PC-9 (cell line): ENCODE data around the gene CPED1. TPM values are rescaled to one million over a fixed set of nuclear protein-coding genes. Genes with fewer than 3 reads are reported as not detected.

Experiments used
- BruUV-seq: library from RNA; stranded (reverse); fragments of 400-500 nt; replicated peaks from 2 replicates; lab custom pipeline; 2021; lab: Mats Ljungman, UMichigan
- CTCF ChIA-PET: fragments of 300-600 bp; sonication (Branson Sonifier 250); formaldehyde crosslinking; loops from one replicate; lab custom pipeline; 2022; ENCODE audit warnings: antibody characterized with exemption; lab: Charles Lee
- POLR2A ChIA-PET: fragments of 300-600 bp; sonication (Branson Sonifier 250); formaldehyde crosslinking; loops from one replicate; lab custom pipeline; 2022; ENCODE audit warnings: antibody characterized with exemption; ENCODE audit not compliant: unreplicated experiment; lab: Charles Lee
- DNase-seq, 2 experiments: peaks; one replicate each; pipeline versions ENCODE4 v3.0.0 to v3.0.0-alpha.2; 2015 to 2022; ENCODE audit warnings: mixed read lengths in 1 of 2
- H2AFZ ChIP-seq: fragments of 200-600 bp; sonication (generic); 2 replicates; pipeline ENCODE4 v1.8.1; 2017; ENCODE audit warnings: antibody characterized with exemption
- H3F3A ChIP-seq: fragments of 200-600 bp; sonication (generic); 2 replicates; pipeline ENCODE4 v1.8.1; 2017; ENCODE audit warnings: antibody characterized with exemption, mild to moderate bottlenecking, low read depth; ENCODE audit not compliant: insufficient read depth
- H3K27ac ChIP-seq: fragments of 200-600 bp; sonication (generic); 2 replicates; pipeline ENCODE4 v1.6.1; 2016; ENCODE audit warnings: mixed run types
- H3K27me3 ChIP-seq: fragments of 200-600 bp; sonication (generic); 2 replicates; pipeline ENCODE4 v1.6.1; 2016; ENCODE audit warnings: low read depth, mixed run types; ENCODE audit not compliant: insufficient read depth
- H3K36me3 ChIP-seq: fragments of 200-600 bp; sonication (generic); 2 replicates; pipeline ENCODE4 v1.6.1; 2016; ENCODE audit warnings: low read depth, mixed run types
- H3K4me1 ChIP-seq: fragments of 200-600 bp; sonication (generic); replicated peaks from 2 replicates; pipeline ENCODE4 v1.6.1; 2016; ENCODE audit warnings: mixed run types; ENCODE audit not compliant: insufficient read depth
- H3K4me2 ChIP-seq: fragments of 200-600 bp; sonication (generic); 2 replicates; pipeline ENCODE4 v1.6.1; 2017; ENCODE audit warnings: mixed run types
- H3K4me3 ChIP-seq: fragments of 200-600 bp; sonication (generic); 2 replicates; pipeline ENCODE4 v1.6.1; 2016; ENCODE audit warnings: mixed run types
- H3K79me2 ChIP-seq: fragments of 200-600 bp; sonication (generic); 2 replicates; pipeline ENCODE4 v1.6.1; 2017; ENCODE audit warnings: low read depth, mixed run types
- H3K9me2 ChIP-seq: fragments of 200-600 bp; sonication (generic); 2 replicates; pipeline ENCODE4 v1.8.1; 2017; ENCODE audit warnings: mild to moderate bottlenecking; ENCODE audit not compliant: insufficient read depth
- H3K9me3 ChIP-seq: fragments of 200-600 bp; sonication (generic); 2 replicates; pipeline ENCODE4 v1.8.1; 2016; ENCODE audit warnings: low read depth; ENCODE audit not compliant: insufficient read depth
- H4K20me1 ChIP-seq: fragments of 200-600 bp; sonication (generic); 2 replicates; pipeline ENCODE4 v1.8.1; 2017; ENCODE audit not compliant: insufficient read depth
- EZH2 ChIP-seq: fragments of 200-600 bp; sonication (generic); IDR thresholded peaks from 2 replicates; pipeline ENCODE4 v1.8.0; 2017; ENCODE audit warnings: antibody characterized with exemption, low read depth
- intact Hi-C: fragments of 100-400 bp; cut with micrococcal nuclease; formaldehyde crosslinking; loops from one replicate; pipeline ENCODE4 v1.10.0; 2022; ENCODE audit not compliant: unreplicated experiment
- total RNA-seq: library from RNA; stranded (reverse); gene quantifications from 2 replicates; pipeline ENCODE4 v1.2.3, GENCODE V29; 2021
- TF ChIP-seq, protein P1 (sequence below): fragments of 200-600 bp; sonication (generic); conservative IDR thresholded peaks from 2 replicates; pipeline ENCODE4 v1.6.1; 2017; ENCODE audit warnings: mixed run types, antibody characterized with exemption, mild to moderate bottlenecking, moderate library complexity

Gene CPED1
- total RNA-seq, 1 experiment from 2014 or later: 2.4 TPM

DNA sequence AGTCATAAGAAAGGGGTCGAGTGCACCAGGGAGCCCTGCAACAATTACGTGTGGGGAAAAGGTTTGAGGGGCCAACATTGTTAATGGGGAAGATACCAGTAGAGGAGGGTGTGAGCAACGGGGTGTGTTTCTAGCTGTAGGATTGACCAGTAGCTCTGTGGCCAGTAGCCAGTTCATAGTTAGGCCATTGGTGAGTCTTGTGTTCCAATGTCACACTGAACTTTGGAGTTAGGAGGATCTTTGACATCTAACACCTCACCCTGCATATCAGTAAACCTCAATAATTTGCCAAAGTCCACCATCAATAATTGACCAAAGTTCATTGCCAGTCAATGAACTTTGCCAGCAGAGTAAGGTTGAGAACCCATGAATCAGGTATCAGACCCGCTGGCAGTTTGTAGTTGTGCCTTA lies 168.8 kb downstream of the CPED1 start:
- CTCF ChIA-PET: no interaction called here

DNA sequence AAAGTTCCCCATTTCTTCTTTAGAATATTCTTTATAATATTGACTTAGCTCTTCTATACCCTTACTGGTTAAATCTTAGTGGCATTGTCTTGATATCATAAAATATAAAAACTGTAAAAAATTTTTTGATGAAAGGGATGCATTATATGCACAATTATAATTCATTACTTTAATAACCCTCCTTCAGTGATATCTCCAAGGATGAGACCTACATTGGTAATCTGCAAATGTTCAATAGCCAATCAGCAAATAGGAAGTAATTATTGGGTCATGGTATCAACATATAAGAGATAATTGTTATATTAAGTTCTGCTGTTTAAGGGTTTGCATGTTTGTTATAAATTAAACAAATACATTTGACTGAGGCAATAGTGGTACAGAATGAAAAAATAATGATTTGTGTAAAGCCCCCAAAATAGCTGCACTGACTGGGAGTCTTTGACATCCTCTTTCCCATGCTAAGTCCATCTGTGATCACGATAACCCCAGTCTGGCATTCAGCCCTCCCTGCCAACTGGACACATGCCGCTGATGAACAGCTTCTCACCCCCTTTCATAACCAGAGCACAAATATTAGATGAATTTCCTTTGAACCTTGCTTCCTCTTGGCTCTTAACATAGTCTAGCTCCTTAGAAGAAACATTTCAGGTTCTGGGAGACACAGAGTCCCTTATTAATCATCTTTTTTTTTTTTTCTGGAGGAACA lies 169.5 kb downstream of the CPED1 start:
- no peak overlapping the region for H2AFZ ChIP-seq
- no TSS peak for BruUV-seq
- H3K9me3 ChIP-seq: no peaks in the 10 kb centered on the region
- no peak overlapping the region for H3K4me3 ChIP-seq
- no peak overlapping the region for H3K4me2 ChIP-seq
- no peak for DNase-seq
- intact Hi-C loops: no loop called here
- POLR2A ChIA-PET: no interaction called here
- no peaks in the 10 kb centered on the region for H3F3A ChIP-seq
- CTCF ChIA-PET: no interaction called here
- TF ChIP-seq, protein P1, sequence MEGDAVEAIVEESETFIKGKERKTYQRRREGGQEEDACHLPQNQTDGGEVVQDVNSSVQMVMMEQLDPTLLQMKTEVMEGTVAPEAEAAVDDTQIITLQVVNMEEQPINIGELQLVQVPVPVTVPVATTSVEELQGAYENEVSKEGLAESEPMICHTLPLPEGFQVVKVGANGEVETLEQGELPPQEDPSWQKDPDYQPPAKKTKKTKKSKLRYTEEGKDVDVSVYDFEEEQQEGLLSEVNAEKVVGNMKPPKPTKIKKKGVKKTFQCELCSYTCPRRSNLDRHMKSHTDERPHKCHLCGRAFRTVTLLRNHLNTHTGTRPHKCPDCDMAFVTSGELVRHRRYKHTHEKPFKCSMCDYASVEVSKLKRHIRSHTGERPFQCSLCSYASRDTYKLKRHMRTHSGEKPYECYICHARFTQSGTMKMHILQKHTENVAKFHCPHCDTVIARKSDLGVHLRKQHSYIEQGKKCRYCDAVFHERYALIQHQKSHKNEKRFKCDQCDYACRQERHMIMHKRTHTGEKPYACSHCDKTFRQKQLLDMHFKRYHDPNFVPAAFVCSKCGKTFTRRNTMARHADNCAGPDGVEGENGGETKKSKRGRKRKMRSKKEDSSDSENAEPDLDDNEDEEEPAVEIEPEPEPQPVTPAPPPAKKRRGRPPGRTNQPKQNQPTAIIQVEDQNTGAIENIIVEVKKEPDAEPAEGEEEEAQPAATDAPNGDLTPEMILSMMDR: no peak
- no peak for TF ChIP-seq EZH2
- H4K20me1 ChIP-seq: no peaks in the 10 kb centered on the region
- H3K27ac ChIP-seq: no peak overlapping the region
- H3K36me3 ChIP-seq: no peaks in the 10 kb centered on the region
- no peaks in the 10 kb centered on the region for H3K27me3 ChIP-seq
- no peaks in the 10 kb centered on the region; the same call in 1 of the 2 replicates for H3K9me2 ChIP-seq
- no peaks in the 10 kb centered on the region for H3K79me2 ChIP-seq
- H3K4me1 ChIP-seq: no peaks in the 10 kb centered on the region

More for the DNA sequence above, 168.8 kb downstream of the CPED1 start:
- Histone ChIP-seq H3K27ac (no peak overlapping the region), H3K4me2 (no peak overlapping the region), H3F3A (no peaks in the 10 kb centered on the region), H3K4me3 (no peak overlapping the region), H2AFZ (no peak overlapping the region), H3K4me1 (no peaks in the 10 kb centered on the region), H4K20me1 (no peaks in the 10 kb centered on the region), H3K9me3 (no peaks in the 10 kb centered on the region), H3K27me3 (no peaks in the 10 kb centered on the region), H3K9me2 (no peaks in the 10 kb centered on the region; the same call in 1 of the 2 replicates), H3K79me2 (no peaks in the 10 kb centered on the region), H3K36me3 (no peaks in the 10 kb centered on the region)
- no peak for TF ChIP-seq EZH2
- TF ChIP-seq, protein P1: no peak
- DNase-seq: no peak
- intact Hi-C loops: no loop called here
- POLR2A ChIA-PET: no interaction called here
- BruUV-seq: no TSS peak

DNA sequence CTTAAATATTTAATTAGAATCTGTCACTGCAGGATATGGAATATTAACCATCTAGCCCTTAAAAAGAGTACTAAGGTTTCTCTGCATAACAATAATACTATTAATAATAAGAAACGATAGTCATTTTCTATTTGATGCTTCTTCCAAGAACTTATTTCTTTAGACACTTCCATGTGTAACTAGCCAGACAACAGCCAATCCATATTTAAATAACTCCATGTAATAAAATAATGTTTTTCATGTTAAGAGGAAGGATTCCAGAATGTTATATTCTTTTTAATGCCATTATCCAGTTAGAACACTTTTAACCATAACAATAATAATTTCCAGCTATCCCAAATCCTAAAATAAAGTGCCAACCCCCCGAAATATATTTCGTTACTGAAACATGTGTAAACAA lies 170.2 kb downstream of the CPED1 start:
- Histone ChIP-seq H3K27me3 (no peaks in the 10 kb centered on the region), H3K4me2 (no peak overlapping the region), H3K9me2 (no peaks in the 10 kb centered on the region; the same call in 1 of the 2 replicates), H3K79me2 (no peaks in the 10 kb centered on the region), H3K9me3 (no peaks in the 10 kb centered on the region), H2AFZ (no peak overlapping the region), H3K4me1 (no peaks in the 10 kb centered on the region), H4K20me1 (no peaks in the 10 kb centered on the region), H3K36me3 (no peaks in the 10 kb centered on the region), H3K4me3 (no peak overlapping the region), H3F3A (no peaks in the 10 kb centered on the region), H3K27ac (no peak overlapping the region)
- intact Hi-C loops: no loop called here
- no peak for DNase-seq
- ChIA-PET CTCF (no interaction called here), POLR2A (no interaction called here)
- no TSS peak for BruUV-seq
- TF ChIP-seq EZH2: no peak
- TF ChIP-seq, protein P1: no peak
